Renal pelvis (tissue), 12 donors: ENCODE data around the gene ISY1. TPM values are rescaled to one million over a fixed set of nuclear protein-coding genes. Genes with fewer than 3 reads are reported as not detected.
A peak's percentile ranks its signal among the peaks of the same experiment; 100 is the strongest.
"Not testable (repeated sequence)": the region's sequence is repeated elsewhere in the genome, so short reads cannot be mapped to it uniquely, and the experiment has no call there.

Source experiments
- DNase-seq: peaks from one replicate; pipeline ENCODE4 v3.0.0-alpha.2; 2013
- long read RNA-seq, 16 experiments: transcript quantifications; one replicate each; lab custom pipeline, GENCODE V29; 2026
- polyA plus RNA-seq, 3 donors: library from polyadenylated mRNA; unstranded; fragments of 120-200 nt; gene quantifications; one replicate each; pipeline ENCODE4 v1.2.1, GENCODE V29; 2013; ENCODE audit not compliant: insufficient read length in 3 of 3

Gene ISY1
- 10 to 100 TPM; 41.7 to 47.9 (median 44.2) TPM for polyA plus RNA-seq
- long read RNA-seq, donor 1, partial matches to known transcripts = 13 of 17 reads
- long read RNA-seq, donor 1, other reads (novel, unspliced or antisense) = 0 of 17 reads
- long read RNA-seq, donor 2, transcript ISY1-203 (11 exons, 3,842 nt) = major isoform, 13 of 13 reads
- long read RNA-seq, donor 2, partial matches to known transcripts = 0 of 13 reads
- long read RNA-seq, donor 2, other reads (novel, unspliced or antisense) = 0 of 13 reads
- long read RNA-seq, donor 3, transcript ISY1-203 (11 exons, 3,842 nt) = major isoform, 5 of 6 reads
- long read RNA-seq, donor 3, partial matches to known transcripts = 0 of 6 reads
- long read RNA-seq, donor 3, other reads (novel, unspliced or antisense) = 0 of 6 reads
- long read RNA-seq, donor 4, transcript ISY1-203 (11 exons, 3,842 nt) = major isoform, 13 of 15 reads
- long read RNA-seq, donor 4, partial matches to known transcripts = 0 of 15 reads
- long read RNA-seq, donor 4, other reads (novel, unspliced or antisense) = 0 of 15 reads
- long read RNA-seq, donor 5, transcript ISY1-203 (11 exons, 3,842 nt) = major isoform, 5 of 6 reads
- long read RNA-seq, donor 5, partial matches to known transcripts = 0 of 6 reads
- long read RNA-seq, donor 5, other reads (novel, unspliced or antisense) = 0 of 6 reads
- long read RNA-seq, donor 6, transcript ISY1-203 (11 exons, 3,842 nt) = major isoform, 17 of 18 reads
- long read RNA-seq, donor 6, partial matches to known transcripts = 0 of 18 reads
- long read RNA-seq, donor 6, other reads (novel, unspliced or antisense) = 0 of 18 reads
- long read RNA-seq, donor 7, transcript ISY1-203 (11 exons, 3,842 nt) = major isoform, 11 of 13 reads
- long read RNA-seq, donor 7, partial matches to known transcripts = 0 of 13 reads
- long read RNA-seq, donor 7, other reads (novel, unspliced or antisense) = 0 of 13 reads
- long read RNA-seq, donor 8, transcript ISY1-203 (11 exons, 3,842 nt) = major isoform, 6 of 6 reads
- long read RNA-seq, donor 8, partial matches to known transcripts = 0 of 6 reads
- long read RNA-seq, donor 8, other reads (novel, unspliced or antisense) = 0 of 6 reads
- long read RNA-seq, donor 9, transcript ISY1-203 (11 exons, 3,842 nt) = major isoform, 12 of 14 reads
- long read RNA-seq, donor 9, partial matches to known transcripts = 0 of 14 reads
- long read RNA-seq, donor 9, other reads (novel, unspliced or antisense) = 0 of 14 reads
- long read RNA-seq, donor 10, transcript ISY1-203 (11 exons, 3,842 nt) = major isoform, 10 of 20 reads
- long read RNA-seq, donor 10, partial matches to known transcripts = 10 of 20 reads
- long read RNA-seq, donor 10, other reads (novel, unspliced or antisense) = 0 of 20 reads
- long read RNA-seq, donor 11, partial matches to known transcripts = 7 of 11 reads
- long read RNA-seq, donor 11, other reads (novel, unspliced or antisense) = 0 of 11 reads
- long read RNA-seq, donor 12, transcript ISY1-203 (11 exons, 3,842 nt) = major isoform, 18 of 33 reads
- long read RNA-seq, donor 12, partial matches to known transcripts = 13 of 33 reads
- long read RNA-seq, donor 12, other reads (novel, unspliced or antisense) = 0 of 33 reads
- long read RNA-seq, donor 13, partial matches to known transcripts = 0 of 4 reads
- long read RNA-seq, donor 13, other reads (novel, unspliced or antisense) = 0 of 4 reads
- long read RNA-seq, donor 14 = 0 reads
- long read RNA-seq, donor 15, transcript ISY1-203 (11 exons, 3,842 nt) = major isoform, 11 of 13 reads
- long read RNA-seq, donor 15, partial matches to known transcripts = 0 of 13 reads
- long read RNA-seq, donor 15, other reads (novel, unspliced or antisense) = 0 of 13 reads
- long read RNA-seq, donor 16, transcript ISY1-203 (11 exons, 3,842 nt) = major isoform, 11 of 22 reads
- long read RNA-seq, donor 16, partial matches to known transcripts = 10 of 22 reads
- long read RNA-seq, donor 16, other reads (novel, unspliced or antisense) = 0 of 22 reads

DNA sequence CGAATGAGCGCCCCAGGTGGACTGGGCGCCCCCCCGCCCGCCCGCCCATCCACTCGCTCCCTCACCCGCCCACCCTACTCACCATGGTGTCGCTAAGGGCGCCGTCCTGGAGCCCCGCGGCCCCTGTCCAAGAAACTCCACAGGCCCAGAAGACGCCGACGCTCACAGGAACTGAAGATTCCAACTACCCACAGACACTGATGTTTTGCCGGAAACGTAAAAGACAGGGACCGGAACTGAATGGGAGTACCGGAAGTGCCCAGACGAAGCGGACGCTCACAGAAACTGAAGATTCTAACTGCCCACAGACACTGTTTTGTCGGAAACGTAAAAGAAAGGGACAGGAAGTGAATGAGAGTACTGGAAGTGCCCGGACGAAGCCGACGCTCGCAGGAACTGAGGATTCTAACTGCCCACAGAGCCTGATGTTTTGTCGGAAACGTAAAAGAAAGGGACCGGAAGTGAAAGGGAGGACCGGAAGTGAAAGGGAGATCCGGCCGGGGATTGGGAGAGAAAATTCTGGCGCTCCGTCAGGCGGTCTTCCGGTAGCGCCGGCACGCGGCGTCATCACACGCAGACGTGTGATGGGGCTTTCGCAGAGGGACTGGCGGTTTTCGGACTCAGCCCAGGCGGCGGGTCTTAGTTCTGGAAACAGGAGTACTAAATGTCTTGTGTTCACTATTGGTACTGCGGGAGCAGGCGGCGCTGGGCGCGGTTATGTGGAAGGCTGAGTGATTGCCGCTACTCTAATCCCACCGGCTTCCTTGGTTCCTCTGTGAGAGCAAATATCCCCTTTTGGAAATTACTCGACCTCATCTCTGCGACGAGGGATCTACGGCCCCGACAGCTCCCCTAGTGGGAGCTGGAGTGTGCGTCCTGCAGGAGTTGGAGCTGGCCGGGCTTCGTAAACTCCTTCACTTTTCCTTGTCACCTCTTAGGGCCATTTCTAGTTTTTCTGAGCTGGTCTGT is at the start of gene ISY1:
ISY1 (minus strand) TSS at position 173 of the 969 bp plus-strand sequence; CDS start at position 85, 88 bp downstream.
- peak; percentile 96 for DNase-seq

- DNase-seq = peak; percentile 53
Measured at GRCh38 chr3:129207479-129207878, 46.6 kb upstream of the ISY1 start.

DNA sequence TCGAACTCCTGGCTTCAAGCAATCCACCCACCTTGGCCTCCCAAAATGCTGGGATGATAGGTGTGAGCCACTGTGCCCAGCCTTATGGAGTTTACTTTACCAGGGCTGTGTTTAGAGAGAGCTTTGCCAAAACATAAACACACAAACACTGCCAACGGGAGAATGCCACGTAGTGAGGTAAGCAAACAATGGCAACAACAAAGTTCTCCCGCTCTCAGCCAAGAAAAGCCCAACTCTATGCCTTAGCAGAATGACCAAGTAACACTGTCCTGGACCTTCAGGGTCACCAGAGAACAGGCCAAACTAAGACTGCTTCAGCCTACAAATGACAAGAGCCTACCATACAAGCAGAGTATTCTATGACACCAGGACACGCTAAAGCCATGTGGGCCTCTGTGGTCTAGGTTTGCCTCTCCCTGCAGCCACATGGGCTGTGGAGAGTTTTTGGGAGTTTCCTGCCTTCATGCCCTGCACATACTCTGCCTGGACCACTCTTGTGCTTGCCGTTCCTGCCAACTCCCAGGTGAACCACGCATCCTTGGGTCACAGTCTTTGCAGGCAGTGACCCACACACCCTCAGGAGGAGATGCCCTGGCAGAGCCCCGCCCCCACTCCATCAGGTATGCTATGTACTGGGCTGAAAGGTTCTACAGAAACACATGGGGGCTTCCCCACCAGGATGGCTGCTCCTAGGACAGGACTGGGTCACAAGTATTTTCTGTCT is 44.4 kb upstream of the ISY1 start:
- no peak for DNase-seq

DNA sequence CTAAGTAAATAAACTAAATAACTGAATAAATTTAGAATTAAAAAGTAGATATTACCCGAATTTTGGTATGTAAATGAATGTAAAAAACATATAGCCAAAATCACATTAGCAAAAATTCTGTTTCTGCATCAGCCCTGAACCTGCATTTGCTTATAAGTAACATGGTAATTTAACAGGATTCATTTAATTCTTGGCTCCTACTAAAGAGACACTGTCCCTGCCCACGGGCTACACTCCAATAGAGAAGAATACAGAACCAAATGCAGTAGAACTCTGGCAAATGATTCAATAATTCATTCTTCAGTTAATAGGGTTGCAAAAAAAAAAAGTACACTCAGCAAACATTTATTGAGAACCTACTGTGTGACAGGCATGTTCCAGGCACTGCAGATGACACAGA is 43.6 kb upstream of the ISY1 start:
- DNase-seq = no peak

DNA sequence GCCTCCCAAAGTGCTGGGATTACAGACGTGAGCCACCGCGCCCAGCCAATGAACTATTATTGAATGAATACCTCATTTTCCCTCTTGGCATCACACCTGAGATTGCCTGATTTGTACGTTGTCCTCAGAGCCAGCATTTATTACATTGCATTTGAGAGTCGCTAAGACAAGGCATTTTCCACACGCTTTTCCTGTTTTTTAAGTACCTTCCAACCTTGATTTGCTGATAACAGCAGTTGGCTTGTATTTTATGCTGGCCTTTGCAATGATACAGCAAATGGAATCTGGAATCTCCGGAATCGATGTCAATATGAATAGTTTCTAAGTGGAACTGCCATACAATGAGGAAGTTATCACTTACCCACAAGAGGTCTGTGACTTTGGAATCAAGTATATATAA is 38.5 kb upstream of the ISY1 start:
- no peak for DNase-seq

DNA sequence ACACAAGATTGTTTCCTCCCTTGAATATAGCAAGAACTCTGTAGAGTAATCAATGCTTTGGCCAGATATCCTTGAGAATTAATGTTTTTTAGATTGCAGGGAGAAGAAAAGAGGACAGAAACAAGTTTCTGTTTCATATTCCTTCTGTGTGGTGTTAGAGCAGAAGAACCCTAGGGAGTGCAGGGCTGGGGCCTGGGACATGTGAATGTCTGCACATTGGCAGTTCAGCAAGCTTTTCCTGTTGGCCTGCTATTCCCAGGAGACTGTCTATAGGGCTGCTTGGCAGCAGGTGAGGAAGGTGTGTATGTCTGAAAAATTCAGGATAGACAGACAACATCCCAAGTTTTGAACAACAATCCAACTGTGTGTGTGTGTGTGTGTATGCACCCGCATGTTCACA is 36.5 kb upstream of the ISY1 start:
- no peak for DNase-seq

DNA sequence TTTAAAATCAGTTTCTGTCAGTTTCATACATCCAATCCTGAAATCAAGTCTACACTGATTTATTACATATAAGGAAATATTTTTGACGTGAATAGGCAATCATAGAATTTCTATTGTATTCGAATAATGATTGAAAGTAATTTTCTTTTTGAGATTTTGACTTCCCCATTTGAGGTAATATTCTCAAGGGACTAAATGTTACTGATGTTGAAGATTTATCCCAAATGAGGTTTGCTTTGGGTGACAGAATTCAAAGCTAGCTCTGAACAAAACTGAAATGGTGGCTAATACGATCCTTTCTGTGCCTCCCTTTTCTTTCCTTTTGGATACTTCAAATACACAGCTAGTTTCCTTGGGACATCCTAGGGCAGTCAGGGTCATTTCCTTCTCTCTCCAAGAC is 35.7 kb upstream of the ISY1 start:
- no peak for DNase-seq

DNA sequence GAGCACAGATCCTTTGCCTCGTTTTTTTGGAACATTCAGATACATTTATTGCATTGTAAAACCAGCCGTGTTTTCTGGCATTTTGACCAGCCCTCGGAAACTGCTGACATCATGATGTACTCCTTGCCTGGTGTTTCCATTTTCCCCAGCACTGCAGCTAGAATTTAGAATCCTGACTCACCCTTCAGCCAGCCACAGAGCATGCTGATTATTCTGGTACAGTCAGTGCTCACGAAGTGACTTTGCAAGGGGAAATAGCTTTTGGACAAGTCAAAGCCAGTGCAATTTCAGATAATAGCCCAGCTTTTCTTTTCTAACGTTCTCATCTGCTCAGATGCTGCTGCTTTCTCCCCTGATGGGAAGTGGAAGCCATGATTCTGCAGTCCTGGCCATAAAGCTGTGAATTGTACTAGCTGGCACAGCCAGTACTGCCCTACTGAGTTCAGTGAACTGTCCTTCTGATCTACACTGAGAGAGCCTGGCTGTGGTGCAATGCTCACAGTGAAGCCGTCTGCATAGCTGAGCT is 34.9 kb upstream of the ISY1 start:
- DNase-seq = no peak

- DNase-seq = not testable (repeated sequence)
Measured at GRCh38 chr3:129189793-129190192, 28.9 kb upstream of the ISY1 start.

- no peak for DNase-seq
Measured at GRCh38 chr3:129187857-129188256, 27.0 kb upstream of the ISY1 start.

GRCh38 chr3:129185783-129186182 is 24.9 kb upstream of the ISY1 start:
- no peak for DNase-seq

DNA sequence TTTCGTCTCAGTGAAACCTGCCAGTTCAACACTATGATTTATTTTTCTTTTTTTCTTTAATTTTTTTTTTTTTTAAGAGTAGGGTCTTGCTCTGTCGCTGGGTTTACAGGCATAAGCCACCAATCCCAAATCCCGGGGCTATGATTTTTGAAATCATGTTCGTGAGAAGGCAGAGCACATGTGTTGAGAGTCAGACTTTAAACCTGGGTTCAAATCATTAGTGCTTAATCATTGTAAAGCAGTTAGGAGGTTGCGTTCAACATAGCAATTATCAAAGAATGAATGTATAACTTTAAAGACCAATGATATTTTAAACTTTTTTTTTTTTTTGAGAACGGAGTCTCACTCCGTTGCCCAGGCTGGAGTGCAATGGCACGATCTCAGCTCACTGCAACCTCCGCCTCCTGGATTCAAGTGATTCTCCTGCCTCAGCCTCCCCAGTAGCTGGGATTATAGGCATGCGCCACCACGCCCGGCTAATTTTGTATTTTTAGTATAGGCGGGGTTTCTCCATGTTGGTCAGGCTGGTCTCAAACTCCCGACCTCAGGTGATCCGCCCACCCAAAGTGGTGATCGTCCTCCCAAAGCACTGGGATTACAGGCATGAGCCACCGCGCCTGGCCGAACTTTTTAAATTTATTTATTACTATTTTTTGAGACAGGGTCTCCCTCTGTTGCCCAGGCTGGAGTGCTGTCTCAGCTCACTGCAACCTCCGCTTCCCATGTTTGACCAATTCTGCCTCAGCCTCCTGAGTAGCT is 24.1 kb upstream of the ISY1 start:
- not testable (repeated sequence) for DNase-seq

- peak; percentile 41 for DNase-seq
Measured at GRCh38 chr3:129184396-129184657, 23.5 kb upstream of the ISY1 start.

DNA sequence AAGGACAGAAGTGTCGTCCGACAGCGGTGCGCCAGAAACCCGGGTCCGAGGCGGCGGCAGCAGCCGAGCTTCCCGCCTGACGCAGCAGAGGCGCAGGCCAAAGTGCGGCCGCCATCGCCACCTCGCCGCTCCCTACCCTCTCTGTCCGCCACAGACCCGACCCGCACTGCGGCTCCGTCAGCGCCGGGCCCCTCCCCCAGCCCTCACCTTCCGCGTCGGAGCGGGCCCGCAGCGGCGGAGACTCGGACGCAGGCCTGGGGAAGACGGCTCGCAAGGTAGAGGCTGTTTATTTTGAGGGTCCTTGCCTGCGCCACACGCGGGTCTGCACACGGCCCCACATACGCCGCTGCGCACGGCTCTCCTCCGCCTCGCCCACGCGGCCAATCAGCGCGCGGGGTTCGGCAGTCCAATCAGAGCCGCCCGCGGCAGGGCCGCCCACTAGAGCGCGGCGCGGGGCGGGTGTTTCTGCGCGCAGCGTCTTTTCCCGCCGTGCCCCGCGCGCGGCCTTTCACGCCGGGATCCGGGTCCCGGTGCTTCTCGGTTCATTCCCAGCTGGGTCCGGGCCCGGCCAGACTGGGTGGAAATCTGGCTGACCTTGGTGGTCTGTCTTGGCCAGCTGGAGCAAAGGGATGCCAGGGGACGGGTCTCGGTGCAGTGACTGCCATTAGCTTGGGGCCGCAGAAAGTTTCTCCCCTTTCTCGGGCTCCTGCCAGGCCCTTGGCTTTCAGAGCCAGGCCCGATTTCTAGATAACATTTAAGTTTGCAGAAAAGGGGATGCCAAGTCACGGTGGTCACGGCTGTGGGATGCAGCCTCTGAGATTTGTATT is 22.9 kb upstream of the ISY1 start, which contains the start of gene CNBP:
CNBP (minus strand) TSS at position 328 of the 827 bp plus-strand sequence. CDS start 12,139 bp downstream, outside the sequence.
- peak; percentile 94 for DNase-seq

DNA sequence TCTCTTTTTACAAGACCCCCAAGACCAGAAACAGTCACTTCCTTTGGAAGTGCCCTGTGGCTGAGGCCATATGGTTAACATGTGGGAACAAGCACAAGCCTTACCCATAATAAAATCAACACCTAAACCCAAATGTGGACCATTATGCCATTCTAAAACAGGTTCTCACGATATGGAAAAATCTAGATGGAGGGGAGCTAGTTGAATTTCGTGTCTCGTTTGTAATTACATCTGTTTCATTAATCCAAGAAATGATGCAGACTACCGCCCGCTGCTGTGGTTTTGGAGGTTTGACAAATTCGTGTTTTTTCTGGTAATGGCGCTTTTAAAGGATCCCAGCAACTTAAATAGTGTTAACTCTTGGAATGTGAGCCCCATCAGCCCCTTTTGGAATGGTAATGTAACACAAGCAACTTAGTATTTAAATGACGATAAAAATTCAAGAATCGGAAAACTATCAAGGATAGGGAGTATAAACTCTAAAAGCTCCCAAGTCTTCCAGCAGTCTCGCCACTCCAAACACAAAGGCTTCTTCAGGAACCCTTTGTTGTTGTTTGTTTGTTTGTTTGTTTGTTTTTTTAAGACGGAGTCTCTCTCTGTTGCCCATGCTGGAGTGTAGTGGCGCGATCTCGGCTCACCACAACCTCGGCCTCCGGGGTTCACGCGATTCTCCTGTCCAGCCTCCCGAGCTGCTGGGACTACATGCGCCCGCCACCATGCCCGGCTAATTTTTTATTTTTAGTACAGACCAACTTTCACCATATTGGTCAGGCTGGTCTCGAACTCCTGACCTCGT is 21.7 kb upstream of the ISY1 start:
- DNase-seq = peak; percentile 12

DNA sequence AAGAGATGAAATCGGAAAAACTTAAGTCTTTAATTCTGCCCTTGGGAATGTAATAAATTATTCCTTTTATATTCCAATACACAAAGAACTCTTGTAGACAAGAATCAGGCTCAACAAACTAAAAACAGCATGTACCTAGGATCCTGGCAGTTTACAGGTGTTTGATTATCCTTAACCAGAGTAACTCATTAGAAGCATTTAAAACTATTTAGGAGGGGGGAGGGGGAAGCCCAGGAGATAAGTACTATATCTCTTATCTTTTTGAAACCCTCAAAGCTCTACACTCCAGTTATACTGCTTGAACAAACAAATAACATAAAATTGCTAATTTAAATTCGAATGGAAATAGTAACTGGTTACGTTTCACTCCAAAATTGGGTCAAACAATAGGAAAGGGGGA is 21.0 kb upstream of the ISY1 start:
- DNase-seq = no peak
